ENCODE measurements around the gene ITPKB. TPM values are rescaled to one million over a fixed set of nuclear protein-coding genes. Genes with fewer than 3 reads are reported as not detected.
"Not testable (repeated sequence)": the region's sequence is repeated elsewhere in the genome, so short reads cannot be mapped to it uniquely, and the experiment has no call there.

Gene ITPKB
- total RNA-seq, 1 donor from 2014 or later = 31.2 TPM

DNA sequence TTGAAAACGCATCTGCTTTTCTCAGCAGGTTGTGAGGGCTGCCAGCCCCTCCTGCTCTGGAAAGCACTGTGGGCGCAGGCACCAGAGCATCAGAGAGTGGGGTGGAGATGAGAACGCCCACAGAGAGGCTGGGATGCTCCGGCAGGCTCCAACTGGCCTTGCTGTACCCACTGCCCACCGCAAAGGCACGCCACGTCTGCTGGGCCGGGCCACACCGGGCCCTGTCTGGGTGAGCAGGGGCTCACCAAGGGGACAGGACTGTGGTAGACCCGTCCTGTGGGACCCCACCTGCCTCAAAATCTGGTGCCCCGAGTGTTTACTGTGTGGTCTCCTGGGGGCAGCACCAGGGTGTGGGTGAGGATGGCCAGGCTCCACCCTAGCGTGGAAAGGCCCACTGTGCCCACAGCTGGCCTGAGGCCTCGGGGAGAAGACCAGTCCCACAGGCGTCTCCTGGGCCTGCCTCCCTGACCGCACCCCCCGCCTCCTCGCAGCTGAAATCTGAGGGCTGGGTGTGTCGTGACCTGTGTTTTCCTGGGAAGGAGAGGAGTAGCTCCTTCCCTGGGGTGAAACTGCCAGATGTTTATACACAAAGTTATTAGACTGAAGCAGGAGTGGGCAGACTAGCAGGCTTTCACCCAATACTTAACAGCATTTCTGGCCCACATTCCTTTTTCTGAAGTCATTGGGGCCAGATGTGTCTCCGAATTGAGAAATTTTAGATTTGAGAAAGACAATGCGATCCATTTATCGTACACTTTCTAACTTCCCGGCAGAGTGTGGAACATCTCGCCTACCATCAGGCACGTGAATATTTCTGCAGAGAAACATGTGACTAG, 136.7 kb downstream of the ITPKB start:
- H3K36me3 Mint-ChIP-seq (ENCODE audit: low read depth) = no peaks in the 10 kb centered on the region
- H3K4me1 Mint-ChIP-seq = peaks cover 3% of the 10 kb centered on the region
- no peak overlapping the region for H3K4me3 Mint-ChIP-seq
- DNase-seq = no peak
- H3K27ac Mint-ChIP-seq = no peak overlapping the region
- H3K9me3 Mint-ChIP-seq = no peaks in the 10 kb centered on the region
- intact Hi-C loops (cut with micrococcal nuclease) = loop anchor here (10.0 kb wide), 1 partner anchor 478 kb away; no protein-coding TSS in a partner anchor
- H3K27me3 Mint-ChIP-seq = peaks cover 5% of the 10 kb centered on the region

DNA sequence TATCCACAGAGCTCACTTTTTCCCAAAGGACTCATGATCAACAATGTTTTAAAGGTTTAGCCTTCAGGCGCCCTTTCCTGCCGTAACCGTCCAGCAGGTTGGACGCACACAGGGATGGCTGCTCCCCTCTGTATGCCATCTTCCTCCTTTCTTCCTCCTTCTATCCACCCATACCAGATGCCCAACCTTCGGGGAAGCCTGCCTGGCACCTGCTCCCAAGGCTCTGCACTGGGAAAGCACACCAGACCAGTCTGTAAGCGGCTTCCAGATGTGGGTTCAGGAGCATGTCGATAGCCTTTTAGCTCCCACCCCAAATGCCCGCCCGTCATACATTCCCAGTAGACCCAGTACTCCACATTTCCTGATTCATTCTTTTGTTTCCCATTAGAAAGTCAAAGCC, 137.6 kb downstream of the ITPKB start:
- no peaks in the 10 kb centered on the region for H3K36me3 Mint-ChIP-seq (ENCODE audit: low read depth)
- H3K4me3 Mint-ChIP-seq = no peak overlapping the region
- intact Hi-C loops (cut with micrococcal nuclease) = loop anchor here (10.0 kb wide), 1 partner anchor 477 kb away; no protein-coding TSS in a partner anchor
- H3K27me3 Mint-ChIP-seq = peaks cover 5% of the 10 kb centered on the region
- no peak overlapping the region for H3K27ac Mint-ChIP-seq
- no peaks in the 10 kb centered on the region for H3K9me3 Mint-ChIP-seq
- peaks cover 3% of the 10 kb centered on the region for H3K4me1 Mint-ChIP-seq
- DNase-seq = no peak

DNA sequence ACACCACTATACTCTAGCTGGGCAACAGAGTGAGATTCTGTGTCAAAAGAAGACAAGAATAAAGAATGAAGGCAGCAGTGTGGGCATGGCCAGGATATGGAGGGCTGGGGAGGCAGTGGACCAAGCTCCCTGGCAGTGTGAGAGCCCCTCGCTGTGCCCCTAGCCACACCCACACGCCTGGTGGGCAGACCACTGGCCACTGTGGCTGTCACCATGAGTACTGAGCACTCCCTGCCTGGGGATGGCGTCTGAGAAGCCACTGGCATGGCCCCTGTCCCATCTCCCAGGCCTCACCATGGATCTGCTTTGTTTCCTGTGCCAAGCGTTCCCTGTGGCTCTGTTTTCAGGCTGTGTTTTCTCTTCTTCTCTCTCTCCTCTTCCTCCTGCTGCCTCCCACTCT, 138.8 kb downstream of the ITPKB start:
- Mint-ChIP-seq H3K27me3 (peaks cover 5% of the 10 kb centered on the region), H3K27ac (no peak overlapping the region)
- no peak for DNase-seq

DNA sequence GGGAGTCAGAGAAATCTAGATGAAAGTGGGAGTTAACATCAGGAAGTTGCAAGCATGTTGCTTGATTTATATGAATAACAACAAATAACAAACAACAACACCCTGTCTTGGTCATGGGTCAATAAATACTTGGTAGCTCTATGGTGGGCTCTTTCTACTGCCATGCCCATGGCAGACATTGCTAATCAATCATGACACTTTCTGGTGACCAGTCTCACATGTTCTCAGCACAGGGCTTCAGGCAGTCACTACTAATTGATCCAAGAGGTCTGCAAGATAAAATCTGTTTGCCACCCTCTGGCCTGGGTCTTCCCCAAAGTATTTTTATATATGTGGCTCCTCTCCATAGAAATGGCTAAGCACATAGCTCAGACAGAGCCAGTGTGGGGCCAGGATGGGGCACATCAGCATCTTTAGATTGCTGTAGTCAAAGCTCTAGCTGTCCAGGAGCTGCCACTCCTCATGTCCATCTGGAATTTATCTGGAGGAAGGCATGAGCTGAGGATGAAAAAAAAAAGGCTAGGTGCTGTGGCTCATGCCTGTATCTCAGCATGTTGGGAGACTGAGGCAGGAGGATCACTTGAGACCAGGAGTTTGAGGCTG, 139.3 kb downstream of the ITPKB start:
- Mint-ChIP-seq H3K9me3 (no peaks in the 10 kb centered on the region), H3K27ac (no peak overlapping the region), H3K4me1 (peaks cover 3% of the 10 kb centered on the region), H3K27me3 (peaks cover 5% of the 10 kb centered on the region), H3K4me3 (no peak overlapping the region), H3K36me3 (ENCODE audit: low read depth) (no peaks in the 10 kb centered on the region)
- DNase-seq = no peak
- intact Hi-C loops (cut with micrococcal nuclease) = loop anchor here (10.0 kb wide), 1 partner anchor 475 kb away; no protein-coding TSS in a partner anchor

More for the DNA sequence above, 138.8 kb downstream of the ITPKB start:
- Mint-ChIP-seq H3K36me3 (ENCODE audit: low read depth) (no peaks in the 10 kb centered on the region), H3K9me3 (no peaks in the 10 kb centered on the region), H3K4me3 (no peak overlapping the region), H3K4me1 (peaks cover 3% of the 10 kb centered on the region)
- intact Hi-C loops (cut with micrococcal nuclease) = loop anchor here (10.0 kb wide), 1 partner anchor 475 kb away; no protein-coding TSS in a partner anchor

DNA sequence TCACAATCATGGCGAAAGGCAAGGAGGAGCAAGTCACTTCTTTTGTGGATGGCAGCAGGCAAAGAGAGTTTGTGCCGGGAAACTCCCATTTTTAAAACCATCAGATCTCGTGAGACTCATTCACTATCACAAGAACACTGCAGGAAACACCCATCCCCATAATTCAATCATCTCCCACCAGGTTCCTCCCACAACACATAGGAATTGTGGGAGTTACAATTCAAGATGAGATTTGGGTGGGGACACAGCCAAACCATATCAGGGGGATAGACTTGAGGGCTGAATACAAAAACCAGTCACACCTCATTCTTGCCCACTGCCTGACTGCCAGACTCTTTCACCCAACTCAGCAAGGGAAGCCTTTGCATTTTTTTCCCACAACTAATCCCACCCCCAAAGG, 140.1 kb downstream of the ITPKB start:
- H3K9me3 Mint-ChIP-seq; H3K36me3 Mint-ChIP-seq (ENCODE audit: low read depth); H3K27ac Mint-ChIP-seq; intact Hi-C loops (cut with micrococcal nuclease); H3K4me3 Mint-ChIP-seq; H3K27me3 Mint-ChIP-seq; DNase-seq; H3K4me1 Mint-ChIP-seq: not testable (repeated sequence)

DNA sequence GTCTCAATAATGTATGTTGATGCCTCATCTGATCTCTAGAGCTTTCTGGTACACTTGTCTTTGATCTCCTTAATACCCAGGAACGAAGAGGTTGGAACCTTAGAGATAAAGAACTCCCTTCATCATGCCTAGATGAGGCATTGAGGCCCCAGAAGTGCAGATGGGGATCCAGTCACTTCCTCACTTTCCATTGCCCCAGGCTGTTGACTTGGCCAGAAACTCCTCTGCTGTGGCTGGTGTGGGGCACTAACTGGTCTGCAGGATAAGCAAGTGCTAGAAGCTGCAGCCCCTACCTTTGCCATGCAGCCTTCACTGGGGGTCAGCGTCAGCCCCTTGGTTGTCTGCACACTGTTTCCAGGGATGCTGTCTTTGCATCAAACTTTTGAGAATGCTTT, 140.6 kb downstream of the ITPKB start:
- no peak for DNase-seq
- Mint-ChIP-seq H3K27ac (no peak overlapping the region), H3K4me3 (no peak overlapping the region), H3K36me3 (ENCODE audit: low read depth) (no peaks in the 10 kb centered on the region), H3K9me3 (no peaks in the 10 kb centered on the region), H3K4me1 (no peaks in the 10 kb centered on the region), H3K27me3 (peaks cover 7% of the 10 kb centered on the region)
- intact Hi-C loops (cut with micrococcal nuclease) = no loop called here

DNA sequence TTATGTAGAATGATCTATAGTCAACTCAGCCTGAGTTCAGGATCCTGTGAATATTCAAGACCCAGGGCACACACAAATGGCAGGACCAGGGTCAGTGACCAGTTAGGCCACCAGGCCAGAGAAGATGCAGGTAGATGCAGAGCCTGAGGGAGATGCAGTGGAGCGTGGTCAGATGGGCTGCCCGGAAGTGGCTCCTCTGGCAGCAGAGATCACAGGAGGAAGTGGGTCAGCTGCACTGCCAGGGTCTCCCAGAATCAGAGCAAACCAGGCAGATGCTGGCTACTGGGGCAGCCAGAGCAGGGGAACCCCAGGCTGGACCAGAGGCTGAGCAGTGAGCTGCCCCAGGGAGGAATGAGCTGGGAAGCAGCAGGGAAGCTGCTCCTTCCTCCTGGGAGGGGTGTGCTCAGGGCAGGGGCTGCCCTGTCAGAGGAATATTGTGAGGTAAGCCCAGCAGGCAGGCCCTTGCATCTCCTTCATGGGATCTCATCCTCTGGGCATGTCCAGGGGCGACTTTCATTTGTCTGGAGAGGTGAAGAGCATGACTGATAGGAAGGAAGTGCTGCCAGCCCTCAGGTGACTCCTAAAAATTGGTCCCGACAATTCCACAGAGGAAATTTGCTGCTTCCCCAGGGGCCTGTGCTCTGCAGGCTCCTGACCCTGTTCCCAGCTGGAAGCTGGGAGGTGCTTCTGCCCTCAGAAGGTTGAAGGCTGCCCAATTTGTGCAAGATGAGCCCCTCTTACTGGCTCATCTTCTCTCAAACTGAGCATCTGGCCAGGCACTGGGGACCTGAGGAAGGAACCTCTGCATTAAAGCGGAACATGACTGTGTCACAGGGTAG, 141.2 kb downstream of the ITPKB start:
- H3K36me3 Mint-ChIP-seq (ENCODE audit: low read depth) = no peaks in the 10 kb centered on the region
- H3K27me3 Mint-ChIP-seq = peaks cover 7% of the 10 kb centered on the region
- no peak overlapping the region for H3K4me3 Mint-ChIP-seq
- intact Hi-C loops (cut with micrococcal nuclease) = no loop called here
- no peaks in the 10 kb centered on the region for H3K9me3 Mint-ChIP-seq
- H3K27ac Mint-ChIP-seq = no peak overlapping the region
- DNase-seq = no peak
- no peaks in the 10 kb centered on the region for H3K4me1 Mint-ChIP-seq

DNA sequence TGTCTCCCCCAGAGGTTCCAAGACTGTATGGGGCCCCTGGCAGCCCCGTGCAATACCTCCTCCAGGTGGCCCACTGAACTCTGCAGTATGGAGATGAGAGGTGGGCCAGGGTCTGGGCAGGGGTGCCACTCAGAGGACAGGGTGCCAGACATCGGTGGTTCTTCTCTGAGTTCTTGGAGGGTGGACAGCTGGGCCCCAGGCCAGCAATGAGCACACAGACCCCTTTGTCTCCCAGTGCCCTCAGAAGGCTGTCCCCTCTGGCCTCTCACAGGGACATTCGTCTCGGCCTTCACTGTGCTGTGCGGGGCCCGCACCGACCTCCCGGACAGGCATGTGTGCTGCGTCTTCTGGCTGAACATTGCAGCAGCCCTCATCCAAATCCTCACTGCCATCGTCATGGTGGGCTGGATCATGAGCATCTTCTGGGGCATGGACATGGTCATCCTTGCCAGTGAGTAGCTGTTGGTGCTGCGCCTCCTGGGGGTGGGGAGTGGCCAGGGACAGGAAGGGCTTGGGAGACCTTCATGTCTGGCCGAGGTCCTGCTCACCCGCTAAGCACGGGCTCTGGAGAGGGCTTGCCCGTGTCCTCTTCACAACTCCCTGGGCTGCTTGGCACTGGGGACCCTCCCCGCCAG, 142.4 kb downstream of the ITPKB start:
- intact Hi-C loops (cut with micrococcal nuclease) = no loop called here
- H3K9me3 Mint-ChIP-seq = no peaks in the 10 kb centered on the region
- H3K4me3 Mint-ChIP-seq = no peak overlapping the region
- H3K27me3 Mint-ChIP-seq = peaks cover 7% of the 10 kb centered on the region
- H3K27ac Mint-ChIP-seq = no peak overlapping the region
- DNase-seq = no peak
- no peaks in the 10 kb centered on the region for H3K4me1 Mint-ChIP-seq
- H3K36me3 Mint-ChIP-seq (ENCODE audit: low read depth) = no peaks in the 10 kb centered on the region

DNA sequence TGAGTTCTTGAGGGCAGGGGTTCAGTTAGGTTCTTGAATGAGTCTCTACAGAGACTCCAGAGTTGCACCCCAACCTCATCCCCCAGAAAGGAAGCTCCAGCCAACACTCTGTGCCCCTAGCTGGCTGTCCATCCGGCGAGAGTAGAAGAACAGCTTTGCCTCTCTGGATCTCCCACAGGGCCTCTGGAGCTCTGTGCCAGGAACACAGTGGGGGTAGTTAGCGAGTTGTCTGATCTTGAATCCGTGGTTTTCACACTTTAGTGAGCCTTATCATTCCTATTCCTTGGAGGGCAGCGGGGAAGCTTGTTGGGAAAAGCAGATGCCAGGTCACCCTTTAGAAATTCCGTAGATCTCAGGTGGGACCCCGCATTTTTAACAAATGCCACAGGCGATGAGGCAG, 145.5 kb downstream of the ITPKB start:
- DNase-seq = no peak
- Mint-ChIP-seq H3K27ac (no peak overlapping the region), H3K9me3 (no peaks in the 10 kb centered on the region), H3K36me3 (ENCODE audit: low read depth) (no peaks in the 10 kb centered on the region), H3K27me3 (peaks cover 8% of the 10 kb centered on the region), H3K4me3 (no peak overlapping the region), H3K4me1 (no peaks in the 10 kb centered on the region)
- intact Hi-C loops (cut with micrococcal nuclease) = no loop called here

DNA sequence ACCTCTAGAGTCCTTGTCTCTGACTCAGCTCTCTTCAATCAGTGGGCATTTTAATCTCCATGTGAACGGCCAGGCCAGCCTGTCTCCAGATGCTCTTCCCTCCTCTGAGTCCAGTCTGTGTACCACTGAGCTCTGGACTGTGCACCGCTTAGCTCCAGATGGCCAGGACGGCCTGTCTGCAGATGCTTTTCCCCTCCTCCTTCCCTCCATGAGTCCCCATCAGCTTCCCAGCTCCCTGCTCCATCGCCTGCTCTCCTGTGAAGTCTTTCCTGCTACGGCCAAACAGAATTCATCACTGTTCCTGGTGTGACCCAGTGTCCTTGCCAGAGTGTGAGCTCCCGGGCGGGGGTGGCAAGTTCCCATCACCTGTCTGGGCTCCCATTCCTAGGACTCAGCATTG, 148.5 kb downstream of the ITPKB start:
- intact Hi-C loops (cut with micrococcal nuclease) = no loop called here
- no peak for DNase-seq
- no peaks in the 10 kb centered on the region for H3K4me1 Mint-ChIP-seq
- H3K9me3 Mint-ChIP-seq = no peaks in the 10 kb centered on the region
- H3K36me3 Mint-ChIP-seq (ENCODE audit: low read depth) = no peaks in the 10 kb centered on the region
- H3K27me3 Mint-ChIP-seq = peaks cover 4% of the 10 kb centered on the region
- no peak overlapping the region for H3K27ac Mint-ChIP-seq
- H3K4me3 Mint-ChIP-seq = no peak overlapping the region

DNA sequence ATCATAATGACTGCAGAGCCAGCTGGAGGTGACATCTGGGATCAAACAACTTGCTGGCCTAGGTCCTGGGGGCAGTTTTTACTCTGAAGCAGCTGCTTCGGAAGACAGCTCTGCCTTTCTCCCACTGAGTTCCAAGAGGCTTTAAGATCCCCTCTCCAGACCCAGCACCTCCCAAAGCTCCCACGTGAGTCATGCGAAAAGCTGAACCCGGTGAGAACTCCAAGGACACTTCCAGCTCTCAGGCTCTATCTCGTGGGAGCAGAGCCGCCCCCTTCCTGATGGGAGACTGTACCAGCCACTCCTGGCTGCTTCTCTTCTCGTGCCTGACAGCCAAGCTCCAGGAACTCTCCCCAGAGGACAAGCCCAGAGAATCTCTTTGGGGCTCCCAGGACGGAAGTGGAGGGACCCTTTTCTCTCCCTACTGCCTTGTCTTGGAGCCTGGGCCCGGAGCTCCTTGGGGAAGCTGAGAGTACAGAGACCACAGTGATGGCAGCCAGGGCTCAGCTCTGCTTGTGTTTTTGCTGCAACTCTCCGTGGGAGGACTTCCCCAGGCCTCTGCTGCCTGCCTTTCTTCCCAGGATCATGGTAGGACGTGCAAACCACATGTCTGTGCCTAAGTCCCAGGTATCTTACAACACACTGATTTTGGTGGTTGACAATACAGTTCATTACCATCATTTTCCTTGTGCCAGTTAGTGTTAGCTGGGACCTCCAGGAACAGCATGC, 149.9 kb downstream of the ITPKB start:
- H3K9me3 Mint-ChIP-seq = no peaks in the 10 kb centered on the region
- H3K4me3 Mint-ChIP-seq = no peak overlapping the region
- H3K27ac Mint-ChIP-seq = no peak overlapping the region
- no peaks in the 10 kb centered on the region for H3K4me1 Mint-ChIP-seq
- intact Hi-C loops (cut with micrococcal nuclease) = no loop called here
- H3K36me3 Mint-ChIP-seq (ENCODE audit: low read depth) = no peaks in the 10 kb centered on the region
- no peak for DNase-seq
- H3K27me3 Mint-ChIP-seq = peaks cover 4% of the 10 kb centered on the region

DNA sequence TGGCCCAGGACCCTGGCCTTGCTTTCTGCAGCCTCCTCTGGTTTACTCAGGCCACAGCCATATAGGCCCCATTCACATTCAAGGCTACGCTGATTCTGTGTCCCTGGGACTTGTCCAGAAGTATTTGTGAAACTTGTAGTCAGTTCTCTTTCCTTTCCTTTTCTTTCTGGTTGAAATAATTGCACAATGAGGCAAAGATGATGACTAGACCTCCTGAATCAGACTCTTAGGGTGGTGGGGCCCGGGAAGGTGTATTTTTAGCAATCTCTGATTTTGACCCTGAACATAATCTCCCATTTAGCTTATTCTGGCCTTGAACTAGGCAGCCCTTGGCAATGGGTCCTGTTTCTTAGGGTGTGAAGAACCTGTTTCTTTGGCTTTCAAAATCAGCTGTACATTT, 150.6 kb downstream of the ITPKB start:
- intact Hi-C loops (cut with micrococcal nuclease) = no loop called here

More for the DNA sequence above, 150.6 kb downstream of the ITPKB start:
- Mint-ChIP-seq H3K4me3 (no peak overlapping the region), H3K36me3 (ENCODE audit: low read depth) (no peaks in the 10 kb centered on the region), H3K4me1 (no peaks in the 10 kb centered on the region), H3K27ac (no peak overlapping the region), H3K27me3 (peaks cover 2% of the 10 kb centered on the region), H3K9me3 (no peaks in the 10 kb centered on the region)
- DNase-seq = no peak

Measured in activated CD4-positive, alpha-beta T cell treated with anti-CD3 and anti-CD28 coated beads, Interleukin-2, amount 10 ng/mL, durations not matched to agents 24 days and 14 days (primary cell).